H1 (cell line): ENCODE measurements around the gene GUCY1A1. TPM values are rescaled to one million over a fixed set of nuclear protein-coding genes. Genes with fewer than 3 reads are reported as not detected.

Experiments
- CTCF ChIA-PET: fragments of 300-600 bp; sonication (Branson Sonifier 250); formaldehyde crosslinking; loops from one replicate; lab custom pipeline; 2021; ENCODE audit not compliant: partially characterized antibody; lab: Charles Lee
- POLR2A ChIA-PET: fragments of 300-600 bp; sonication (Branson Sonifier 250); formaldehyde crosslinking; loops from one replicate; lab custom pipeline; 2021; ENCODE audit warnings: inconsistent platforms; ENCODE audit not compliant: partially characterized antibody; lab: Charles Lee
- DNase-seq, 2 experiments: peaks; one replicate each; pipeline versions ENCODE4 v3.0.0 to v3.0.0-alpha.2; 2010 to 2022; ENCODE audit warnings: low spot score in 2 of 2, low read depth in 1 of 2, mixed read lengths in 1 of 2
- FAIRE-seq: peaks from 2 replicates; lab custom pipeline; 2011; peaks lifted over from hg19 to GRCh38; lab: Jason Lieb, UNC
- H2AFZ ChIP-seq: 2 replicates; pipeline ENCODE4 v1.8.1; 2012; ENCODE audit warnings: low read length, inconsistent platforms
- H2AK5ac ChIP-seq: 2 replicates; pipeline ENCODE4 v1.6.1; 2013; ENCODE audit warnings: low read depth, low read length
- H2BK120ac ChIP-seq: replicated peaks from 2 replicates; pipeline ENCODE3; 2013; ENCODE audit warnings: low read depth, low read length, inconsistent platforms
- H2BK12ac ChIP-seq: 2 replicates; pipeline ENCODE4 v1.6.1; 2013; ENCODE audit warnings: low read depth, low read length
- H2BK15ac ChIP-seq: 2 replicates; pipeline ENCODE4 v1.6.1; 2013; ENCODE audit warnings: low read length
- H2BK20ac ChIP-seq: 2 replicates; pipeline ENCODE4 v1.6.1; 2013; ENCODE audit warnings: low read length
- H2BK5ac ChIP-seq: 2 replicates; pipeline ENCODE4 v1.6.1; 2013; ENCODE audit warnings: low read depth, low read length
- H3K14ac ChIP-seq: 2 replicates; pipeline ENCODE4 v1.6.1; 2013; ENCODE audit warnings: inconsistent platforms; ENCODE audit not compliant: insufficient read length
- H3K18ac ChIP-seq: 2 replicates; pipeline ENCODE4 v1.6.1; 2013; ENCODE audit warnings: low read length; ENCODE audit errors: extremely low read depth
- H3K23ac ChIP-seq: 2 replicates; pipeline ENCODE4 v1.6.1; 2013; ENCODE audit warnings: inconsistent platforms; ENCODE audit not compliant: insufficient read length
- H3K23me2 ChIP-seq: 2 replicates; pipeline ENCODE4 v1.6.1; 2013; ENCODE audit warnings: low read depth, low read length
- H3K27ac ChIP-seq: 2 replicates; pipeline ENCODE4 v1.6.1; 2011; ENCODE audit warnings: low read depth, low read length, inconsistent platforms
- H3K27me3 ChIP-seq, 4 experiments: replicated peaks in 1 of 4; 1 replicate in 1 of 4; 2 replicates in 3 of 4; pipeline versions ENCODE4 v1.6.1 to v1.8.1; 2011 to 2013; ENCODE audit warnings: low read length in 3 of 4, mild to moderate bottlenecking in 3 of 4, inconsistent platforms in 2 of 4, mixed read lengths in 2 of 4, moderate library complexity in 1 of 4; ENCODE audit not compliant: control insufficient read depth in 3 of 4, insufficient read depth in 3 of 4; ENCODE audit errors: extremely low read depth in 1 of 4
- H3K36me3 ChIP-seq, 4 experiments: 2 replicates each; pipeline versions ENCODE4 v1.6.1 to v1.8.1; 2011 to 2013; ENCODE audit warnings: mild to moderate bottlenecking in 4 of 4, low read length in 3 of 4, moderate library complexity in 2 of 4, control low read depth in 1 of 4, inconsistent platforms in 1 of 4; ENCODE audit not compliant: insufficient read depth in 4 of 4, control insufficient read depth in 2 of 4
- H3K4ac ChIP-seq: replicated peaks from 2 replicates; pipeline ENCODE3; 2013; ENCODE audit warnings: low read length, low read depth, mixed read lengths, inconsistent platforms; ENCODE audit not compliant: insufficient read length
- H3K4me1 ChIP-seq, 4 experiments: replicated peaks in 1 of 4; 1 replicate in 1 of 4; 2 replicates in 3 of 4; pipeline versions ENCODE4 v1.6.1 to v1.8.1; 2011 to 2013; ENCODE audit warnings: low read length in 3 of 4, inconsistent platforms in 2 of 4, mixed read lengths in 1 of 4; ENCODE audit not compliant: insufficient read depth in 4 of 4, control insufficient read depth in 3 of 4
- H3K4me2 ChIP-seq, 2 experiments: 2 replicates each; pipeline versions ENCODE4 v1.6.1 to v1.8.1; 2011 to 2013; ENCODE audit warnings: low read depth in 2 of 2, low read length in 2 of 2, control low read depth in 1 of 2, inconsistent platforms in 1 of 2, mild to moderate bottlenecking in 1 of 2; ENCODE audit not compliant: insufficient read depth in 1 of 2
- H3K4me3 ChIP-seq, 4 experiments: fragments of 200-600, 300-600 bp in 1 of 4; sonication (generic), shearing (Covaris generic), sonication (Bioruptor Twin) in 1 of 4; 2 replicates each; pipeline versions ENCODE4 v1.5.1 to v1.8.1; 2011 to 2016; ENCODE audit warnings: low read length in 4 of 4, low read depth in 3 of 4, control low read depth in 2 of 4, inconsistent platforms in 2 of 4, mild to moderate bottlenecking in 2 of 4, mixed read lengths in 1 of 4, moderate library complexity in 1 of 4; ENCODE audit not compliant: insufficient read depth in 2 of 4; ENCODE audit errors: extremely low read depth in 1 of 4
- H3K56ac ChIP-seq: replicated peaks from 2 replicates; pipeline ENCODE3; 2013; ENCODE audit warnings: low read depth, mild to moderate bottlenecking, mixed read lengths, low read length, inconsistent platforms; ENCODE audit not compliant: insufficient read length
- H3K79me1 ChIP-seq: 2 replicates; pipeline ENCODE4 v1.6.1; 2013; ENCODE audit warnings: low read depth, low read length, control low read depth
- H3K79me2 ChIP-seq, 2 experiments: 2 replicates each; pipeline versions ENCODE4 v1.6.1 to v1.8.1; 2012 to 2013; ENCODE audit warnings: low read length in 2 of 2, mild to moderate bottlenecking in 2 of 2, inconsistent platforms in 1 of 2; ENCODE audit not compliant: insufficient read depth in 2 of 2, control insufficient read depth in 1 of 2
- H3K9ac ChIP-seq, 4 experiments: replicated peaks in 1 of 4; 1 replicate in 1 of 4; 2 replicates in 3 of 4; pipeline versions ENCODE4 v1.6.1 to v1.8.1; 2011 to 2013; ENCODE audit warnings: low read depth in 3 of 4, low read length in 3 of 4, control low read depth in 2 of 4, mild to moderate bottlenecking in 2 of 4, moderate library complexity in 2 of 4, inconsistent platforms in 1 of 4; ENCODE audit errors: extremely low read depth in 1 of 4
- H3K9me3 ChIP-seq, 2 experiments: 2 replicates each; pipeline versions ENCODE4 v1.6.1 to v1.8.1; 2012 to 2013; ENCODE audit warnings: mild to moderate bottlenecking in 2 of 2, moderate library complexity in 2 of 2, control low read depth in 1 of 2, inconsistent platforms in 1 of 2, low read depth in 1 of 2, low read length in 1 of 2, mixed read lengths in 1 of 2; ENCODE audit not compliant: insufficient read depth in 2 of 2
- H4K20me1 ChIP-seq, 2 experiments: replicated peaks in 1 of 2; 2 replicates each; pipeline versions ENCODE3 to v1.8.1; 2011 to 2013; ENCODE audit warnings: inconsistent platforms in 2 of 2, low read length in 2 of 2, mild to moderate bottlenecking in 1 of 2; ENCODE audit not compliant: insufficient read depth in 2 of 2, control insufficient read depth in 1 of 2
- H4K5ac ChIP-seq: 2 replicates; pipeline ENCODE4 v1.6.1; 2013; ENCODE audit warnings: low read length, low read depth, mixed read lengths, inconsistent platforms; ENCODE audit not compliant: insufficient read length
- H4K8ac ChIP-seq: 2 replicates; pipeline ENCODE4 v1.8.0; 2013; ENCODE audit warnings: mild to moderate bottlenecking, moderate library complexity, low read length, inconsistent platforms; ENCODE audit not compliant: insufficient read depth; ENCODE audit errors: extremely low read depth
- H4K91ac ChIP-seq: replicated peaks from 2 replicates; pipeline ENCODE3; 2013; ENCODE audit warnings: low read length, mixed read lengths, inconsistent platforms; ENCODE audit not compliant: insufficient read length
- GABPA ChIP-seq: IDR thresholded peaks from 2 replicates; pipeline ENCODE4 v1.6.1; 2011; ENCODE audit warnings: mild to moderate bottlenecking, low read length, moderate library complexity, borderline replicate concordance; ENCODE audit not compliant: insufficient read depth
- MAX ChIP-seq: IDR thresholded peaks from 2 replicates; pipeline ENCODE4 v1.6.1; 2012; ENCODE audit warnings: inconsistent platforms
- SRF ChIP-seq: IDR thresholded peaks from 2 replicates; pipeline ENCODE4 v1.6.1; 2011; ENCODE audit warnings: mild to moderate bottlenecking, low read depth, low read length, moderate library complexity
- WGBS, 2 experiments: shearing (Covaris generic) in 1 of 2; methylation state at CpG; one replicate each; pipeline versions ENCODE4 v1.1.6 to v1.1.7; 2013 to 2015; ENCODE audit warnings: low lambda C conversion rate in 2 of 2, mixed read lengths in 2 of 2, inconsistent platforms in 1 of 2, low coverage in 1 of 2, missing lambda C conversion rate in 1 of 2; ENCODE audit not compliant: insufficient replicate concordance in 2 of 2, insufficient coverage in 1 of 2, insufficient read length in 1 of 2; ENCODE audit errors: extremely low coverage in 1 of 2, missing lambda C conversion rate in 1 of 2; 5-methylcytosine and 5-hydroxymethylcytosine counted together
- polyA plus RNA-seq, 7 experiments: library from polyadenylated mRNA; depleted of rRNA in 3 of 7; stranded (reverse) in 5 of 7; unstranded in 2 of 7; fragments of >200 nt in 5 of 7; fragments of 200-250 nt in 2 of 7; gene quantifications; 1 replicate in 5 of 7; 2 replicates in 1 of 7; 4 replicates in 1 of 7; pipeline versions ENCODE4 v1.2.1 to v1.2.3, GENCODE V29; 2011 to 2013; ENCODE audit warnings: missing spikeins in 2 of 7, mixed read lengths in 2 of 7
- total RNA-seq: library from RNA; stranded (reverse); fragmentation: NEBNext Ultra II Directional; extraction: Animal tissue kit (Norgen Biotek cat#: 25700); gene quantifications from 2 replicates; pipeline ENCODE4 v1.2.1, GENCODE V29; 2021

Gene GUCY1A1
- total and polyA plus RNA-seq, 2 of the 8 experiments (the other 6 are each of a cell fraction or from before 2014, with no cell fraction given), result not detected

GRCh38 chr4:155696726-155697125 lies 30.1 kb downstream of the GUCY1A1 start:
- no peak overlapping the region for H4K91ac ChIP-seq
- no peaks in the 10 kb centered on the region for H3K79me1 ChIP-seq
- no peaks in the 10 kb centered on the region for H3K36me3 ChIP-seq
- FAIRE-seq (no peak), DNase-seq (no peak)
- no peak overlapping the region for H2BK5ac ChIP-seq
- no peaks in the 10 kb centered on the region for H4K20me1 ChIP-seq
- no peak overlapping the region for H3K4ac ChIP-seq
- no peak overlapping the region for H3K9ac ChIP-seq
- no peaks in the 10 kb centered on the region for H3K27me3 ChIP-seq
- no peak overlapping the region for H4K8ac ChIP-seq
- H2BK12ac ChIP-seq, result no peak overlapping the region
- H3K9me3 ChIP-seq, result no peaks in the 10 kb centered on the region
- TF ChIP-seq MAX, result no peak
- no peak for TF ChIP-seq GABPA
- TF ChIP-seq SRF, result no peak
- no peak overlapping the region for H2AK5ac ChIP-seq
- H3K18ac ChIP-seq, result no peak overlapping the region
- H2BK15ac ChIP-seq, result no peak overlapping the region
- H3K14ac ChIP-seq, result no peak overlapping the region
- ChIA-PET POLR2A (no interaction called here), CTCF (no interaction called here)
- no peaks in the 10 kb centered on the region for H3K23me2 ChIP-seq
- no peak overlapping the region for H4K5ac ChIP-seq
- no peak overlapping the region for H3K23ac ChIP-seq
- H3K4me1 ChIP-seq, result no peaks in the 10 kb centered on the region
- no peak overlapping the region for H3K27ac ChIP-seq
- H3K79me2 ChIP-seq, result no peaks in the 10 kb centered on the region
- H2BK20ac ChIP-seq, result no peak overlapping the region
- H2AFZ ChIP-seq, result no peak overlapping the region
- 89% methylated on average over 6 of the region's 6 CpGs; no CpG with 5 or more reads in 1 of the 2 experiments for WGBS, 2 experiments
- H3K56ac ChIP-seq, result no peak overlapping the region
- no peak overlapping the region for H3K4me3 ChIP-seq
- H3K4me2 ChIP-seq, result no peak overlapping the region
- no peak overlapping the region for H2BK120ac ChIP-seq
